Vagina (tissue), 2 donors: ENCODE data around the gene ENPP5.

Experiments used
- POLR2A ChIP-seq, 2 donors: fragments of 450-650 bp; IDR thresholded peaks; one replicate each; pipeline ENCODE4 v1.6.1; 2017; ENCODE audit warnings: antibody characterized with exemption in 2 of 2, mild to moderate bottlenecking in 2 of 2, moderate library complexity in 2 of 2
- POLR2AphosphoS5 ChIP-seq, 2 donors: sonication (generic); formaldehyde crosslinking; IDR thresholded peaks; one replicate each; pipeline ENCODE4 v1.9.0; 2017; ENCODE audit warnings: antibody characterized with exemption in 2 of 2, mild to moderate bottlenecking in 2 of 2, low read depth in 1 of 2; ENCODE audit not compliant: insufficient read depth in 1 of 2
- TF ChIP-seq, protein P1 (sequence below), 3 experiments: fragments of 450-650 bp in 2 of 3; fragments of 200-600 bp in 1 of 3; sonication (generic) in 1 of 3; IDR thresholded peaks; one replicate each; pipeline ENCODE4 v1.5.1; 2017 to 2019; ENCODE audit warnings: antibody characterized with exemption in 3 of 3, mild to moderate bottlenecking in 2 of 3, moderate library complexity in 2 of 3

DNA sequence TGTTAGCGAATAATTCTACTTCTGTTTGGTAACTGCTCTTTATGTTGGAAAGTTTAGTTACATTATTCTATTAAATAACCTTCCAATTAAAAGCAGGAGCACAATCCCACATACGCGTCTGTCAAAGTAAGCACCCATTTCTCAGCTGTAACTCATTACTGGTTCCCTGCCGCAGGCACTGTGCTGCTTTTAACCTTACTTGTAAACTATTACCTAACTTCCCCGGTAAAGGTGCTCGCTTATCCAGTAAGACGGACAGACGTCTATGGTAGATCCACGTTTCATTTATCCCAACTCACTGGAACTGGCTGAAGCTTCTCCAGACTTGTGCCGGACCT is 41.5 kb downstream of the ENPP5 start:
- TF ChIP-seq, protein P1, sequence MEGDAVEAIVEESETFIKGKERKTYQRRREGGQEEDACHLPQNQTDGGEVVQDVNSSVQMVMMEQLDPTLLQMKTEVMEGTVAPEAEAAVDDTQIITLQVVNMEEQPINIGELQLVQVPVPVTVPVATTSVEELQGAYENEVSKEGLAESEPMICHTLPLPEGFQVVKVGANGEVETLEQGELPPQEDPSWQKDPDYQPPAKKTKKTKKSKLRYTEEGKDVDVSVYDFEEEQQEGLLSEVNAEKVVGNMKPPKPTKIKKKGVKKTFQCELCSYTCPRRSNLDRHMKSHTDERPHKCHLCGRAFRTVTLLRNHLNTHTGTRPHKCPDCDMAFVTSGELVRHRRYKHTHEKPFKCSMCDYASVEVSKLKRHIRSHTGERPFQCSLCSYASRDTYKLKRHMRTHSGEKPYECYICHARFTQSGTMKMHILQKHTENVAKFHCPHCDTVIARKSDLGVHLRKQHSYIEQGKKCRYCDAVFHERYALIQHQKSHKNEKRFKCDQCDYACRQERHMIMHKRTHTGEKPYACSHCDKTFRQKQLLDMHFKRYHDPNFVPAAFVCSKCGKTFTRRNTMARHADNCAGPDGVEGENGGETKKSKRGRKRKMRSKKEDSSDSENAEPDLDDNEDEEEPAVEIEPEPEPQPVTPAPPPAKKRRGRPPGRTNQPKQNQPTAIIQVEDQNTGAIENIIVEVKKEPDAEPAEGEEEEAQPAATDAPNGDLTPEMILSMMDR (IDR thresholded peaks at IDR 0.05) = no peak
- TF ChIP-seq POLR2A (IDR thresholded peaks at IDR 0.05) (no peak), POLR2AphosphoS5 (IDR thresholded peaks at IDR 0.05; ENCODE audit: insufficient read depth in 1 of 2, low read depth in 1 of 2) (no peak)
